BJ (cell line): Measurements from ENCODE around the gene ETS1. TPM values are rescaled to one million over a fixed set of nuclear protein-coding genes. Genes with fewer than 3 reads are reported as not detected.

Experiments
- CTCF ChIA-PET: fragments of 350-600 bp; formaldehyde crosslinking; extraction: SDS; loops from one replicate; lab custom pipeline; 2021; ENCODE audit warnings: antibody characterized with exemption, inconsistent platforms; lab: Yijun Ruan, JAX
- POLR2A ChIA-PET: fragments of 300-600 bp; sonication (Branson Sonifier 250); formaldehyde crosslinking; extraction: SDS; loops from one replicate; lab custom pipeline; 2021; ENCODE audit warnings: antibody characterized with exemption; lab: Charles Lee
- DNase-seq: peaks from one replicate; pipeline ENCODE4 v3.0.0-alpha.2; 2011; ENCODE audit warnings: low read depth
- H3K27me3 ChIP-seq: 2 replicates; pipeline ENCODE4 v1.6.0; 2011; ENCODE audit warnings: low read length; ENCODE audit not compliant: control insufficient read depth, insufficient read depth
- H3K36me3 ChIP-seq: 2 replicates; pipeline ENCODE4 v1.5.1; 2011; ENCODE audit warnings: low read length; ENCODE audit not compliant: control insufficient read depth, insufficient read depth
- H3K4me3 ChIP-seq: 2 replicates; pipeline ENCODE4 v1.5.1; 2011; ENCODE audit warnings: low read depth, mild to moderate bottlenecking, control low read depth, low read length
- CTCF ChIP-seq: IDR thresholded peaks from 2 replicates; pipeline ENCODE4 v1.5.1; 2011; ENCODE audit warnings: low read depth, mild to moderate bottlenecking, control low read depth, inconsistent platforms, low read length, moderate library complexity; ENCODE audit not compliant: insufficient read depth
- polyA plus RNA-seq: library from polyadenylated mRNA; depleted of rRNA; stranded (reverse); fragments of >200 nt; gene quantifications from 2 replicates; pipeline ENCODE4 v1.2.3, GENCODE V29; 2011

Gene ETS1
- polyA plus RNA-seq, 1 experiment, result 38.5 TPM

GRCh38 chr11:128549256-128549944 lies 38.0 kb downstream of the ETS1 start:
- ChIA-PET CTCF (no interaction called here), POLR2A (interaction anchor here (0.5 kb wide), 1 partner anchor 269 kb away, joined by 5 read pairs; no protein-coding TSS in a partner anchor)
- Histone ChIP-seq H3K36me3 (no peaks in the 10 kb centered on the region), H3K27me3 (no peaks in the 10 kb centered on the region; the same call in none of the 2 replicates), H3K4me3 (peak overlapping the region; percentile 33)
- TF ChIP-seq CTCF, result no peak
- no peak for DNase-seq

- peak overlapping the region; percentile 33 for H3K4me3 ChIP-seq
- CTCF ChIA-PET, result no interaction called here
- H3K27me3 ChIP-seq, result no peaks in the 10 kb centered on the region; the same call in none of the 2 replicates
- no peak for DNase-seq
- H3K36me3 ChIP-seq, result no peaks in the 10 kb centered on the region
- TF ChIP-seq CTCF, result peak; percentile 7; the same call in 1 of the 2 replicates
- POLR2A ChIA-PET, result interaction anchor here (0.5 kb wide), 2 partner anchors 8 to 270 kb away, joined by 5 to 9 read pairs; no protein-coding TSS in a partner anchor
Measured at GRCh38 chr11:128548649-128549255, 38.6 kb downstream of the ETS1 start.

GRCh38 chr11:128547946-128548648 lies 39.3 kb downstream of the ETS1 start:
- no peak for DNase-seq
- TF ChIP-seq CTCF, result no peak
- Histone ChIP-seq H3K4me3 (peak overlapping the region; percentile 33; the same call in 1 of the 2 replicates), H3K27me3 (peaks cover 2% of the 10 kb centered on the region), H3K36me3 (no peaks in the 10 kb centered on the region)
- ChIA-PET CTCF (interaction anchor here (1.2 kb wide), 1 partner anchor 13 kb away, joined by 4 read pairs; no protein-coding TSS in a partner anchor), POLR2A (interaction anchor here (0.5 kb wide), 1 partner anchor 8 kb away, joined by 9 read pairs; no protein-coding TSS in a partner anchor)

- ChIA-PET CTCF (interaction anchor here (1.2 to 1.4 kb wide), 2 partner anchors 8 to 12 kb away, joined by 3 to 4 read pairs; no protein-coding TSS in a partner anchor), POLR2A (no interaction called here)
- H3K36me3 ChIP-seq, result no peaks in the 10 kb centered on the region
- no peak for DNase-seq
- no peak overlapping the region for H3K4me3 ChIP-seq
- peaks cover 2% of the 10 kb centered on the region for H3K27me3 ChIP-seq
- TF ChIP-seq CTCF, result no peak
Measured at GRCh38 chr11:128546916-128547315, 40.4 kb downstream of the ETS1 start.
